ENCODE data around the gene THSD7B. TPM values are rescaled to one million over a fixed set of nuclear protein-coding genes. Genes with fewer than 3 reads are reported as not detected.

Gene THSD7B
- total RNA-seq, 1 donor from 2014 or later, result 0.81 TPM

GRCh38 chr2:137654046-137654445 lies 888.7 kb downstream of the THSD7B start:
- TF ChIP-seq CTCF (conservative IDR thresholded peaks at IDR 0.05; ENCODE audit: low read depth, low read length), result no peak
- H3K4me3 ChIP-seq (ENCODE audit: low read depth, low read length), result no peak overlapping the region
- DNase-seq (ENCODE audit: low read depth), result no peak

- no peak overlapping the region for H3K4me3 ChIP-seq (ENCODE audit: low read depth, low read length)
- no peak for DNase-seq (ENCODE audit: low read depth)
- TF ChIP-seq CTCF (conservative IDR thresholded peaks at IDR 0.05; ENCODE audit: low read depth, low read length), result no peak
Observed at GRCh38 chr2:137655814-137656213, 890.5 kb downstream of the THSD7B start.

GRCh38 chr2:137658433-137658832 lies 893.1 kb downstream of the THSD7B start:
- no peak overlapping the region for H3K4me3 ChIP-seq (ENCODE audit: low read depth, low read length)
- DNase-seq (ENCODE audit: low read depth), result no peak
- no peak for TF ChIP-seq CTCF (conservative IDR thresholded peaks at IDR 0.05; ENCODE audit: low read depth, low read length)

- no peak for DNase-seq (ENCODE audit: low read depth)
- peak; percentile 40 for TF ChIP-seq CTCF (conservative IDR thresholded peaks at IDR 0.05; ENCODE audit: low read depth, low read length)
Observed at GRCh38 chr2:137659616-137660015, 894.3 kb downstream of the THSD7B start.

GRCh38 chr2:137670111-137670510 lies 904.8 kb downstream of the THSD7B start:
- no peak for TF ChIP-seq CTCF (conservative IDR thresholded peaks at IDR 0.05; ENCODE audit: low read depth, low read length)
- no peak for DNase-seq (ENCODE audit: low read depth)
- H3K4me3 ChIP-seq (ENCODE audit: low read depth, low read length), result no peak overlapping the region

More at GRCh38 chr2:137659616-137660015, 894.3 kb downstream of the THSD7B start:
- H3K4me3 ChIP-seq (ENCODE audit: low read depth, low read length), result no peak overlapping the region

GRCh38 chr2:137672989-137673552 lies 907.7 kb downstream of the THSD7B start:
- no peak for TF ChIP-seq CTCF (conservative IDR thresholded peaks at IDR 0.05; ENCODE audit: low read depth, low read length)
- H3K4me3 ChIP-seq (ENCODE audit: low read depth, low read length), result no peak overlapping the region
- no peak for DNase-seq (ENCODE audit: low read depth)

GRCh38 chr2:137674991-137675390 lies 909.6 kb downstream of the THSD7B start:
- no peak for TF ChIP-seq CTCF (conservative IDR thresholded peaks at IDR 0.05; ENCODE audit: low read depth, low read length)
- no peak overlapping the region for H3K4me3 ChIP-seq (ENCODE audit: low read depth, low read length)
- no peak for DNase-seq (ENCODE audit: low read depth)
